SJCRH30 (cell line): Measurements from ENCODE around the gene ENGASE. TPM values are rescaled to one million over a fixed set of nuclear protein-coding genes. Genes with fewer than 3 reads are reported as not detected.

ENCODE experiments used
- DNase-seq, 2 experiments: peaks; one replicate each; pipeline ENCODE4 v3.0.0-alpha.2; 2015 to 2020
- H3K27ac ChIP-seq: fragments of 250-450 bp; sonication (Bioruptor Pico); 2 replicates; pipeline ENCODE4 v1.5.1; 2020; ENCODE audit warnings: mild to moderate bottlenecking, moderate library complexity
- H3K27me3 ChIP-seq: fragments of 250-450 bp; sonication (Bioruptor Pico); 2 replicates; pipeline ENCODE4 v1.5.1; 2020; ENCODE audit warnings: mild to moderate bottlenecking, moderate library complexity
- H3K36me3 ChIP-seq: fragments of 250-450 bp; sonication (Bioruptor Pico); 2 replicates; pipeline ENCODE4 v1.5.1; 2020; ENCODE audit warnings: mild to moderate bottlenecking, moderate library complexity
- H3K4me1 ChIP-seq: fragments of 250-450 bp; sonication (Bioruptor Pico); 2 replicates; pipeline ENCODE4 v1.5.1; 2020; ENCODE audit warnings: mild to moderate bottlenecking, moderate library complexity
- H3K4me3 ChIP-seq: fragments of 250-450 bp; sonication (Bioruptor Pico); 2 replicates; pipeline ENCODE4 v1.5.1; 2020; ENCODE audit warnings: mild to moderate bottlenecking, moderate library complexity
- H3K9me3 ChIP-seq: fragments of 250-450 bp; sonication (Bioruptor Pico); replicated peaks from 2 replicates; pipeline ENCODE4 v1.5.1; 2020; ENCODE audit warnings: mild to moderate bottlenecking, moderate library complexity
- total RNA-seq: library from RNA; depleted of rRNA; stranded (reverse); fragments of >200 nt; shearing (Covaris generic); gene quantifications from 2 replicates; pipeline ENCODE4 v1.2.3, GENCODE V29; 2014

ENGASE gene
- total RNA-seq, 1 experiment from 2014 or later, result 82.5 TPM

- Histone ChIP-seq H3K4me3 (no peak overlapping the region), H3K4me1 (peaks cover 30% of the 10 kb centered on the region; the same call in 1 of the 2 replicates), H3K27me3 (peaks cover 33% of the 10 kb centered on the region), H3K27ac (no peak overlapping the region), H3K36me3 (no peaks in the 10 kb centered on the region), H3K9me3 (no peaks in the 10 kb centered on the region)
- no peak for DNase-seq
These were observed 22.8 kb downstream of the ENGASE start for GRCh38 chr17:79097226-79098055.

GRCh38 chr17:79098282-79098867 lies 23.8 kb downstream of the ENGASE start:
- no peak overlapping the region for H3K4me3 ChIP-seq

GRCh38 chr17:79100405-79100804 lies 25.8 kb downstream of the ENGASE start:
- H3K9me3 ChIP-seq, result no peaks in the 10 kb centered on the region
- H3K4me3 ChIP-seq, result no peak overlapping the region
- H3K27me3 ChIP-seq, result peaks cover 9% of the 10 kb centered on the region
- no peak overlapping the region for H3K27ac ChIP-seq
- DNase-seq, result no peak
- peaks cover 18% of the 10 kb centered on the region; the same call in 1 of the 2 replicates for H3K4me1 ChIP-seq
- no peaks in the 10 kb centered on the region for H3K36me3 ChIP-seq

More at GRCh38 chr17:79098282-79098867, 23.8 kb downstream of the ENGASE start:
- Histone ChIP-seq H3K9me3 (no peaks in the 10 kb centered on the region), H3K27me3 (peaks cover 27% of the 10 kb centered on the region), H3K27ac (no peak overlapping the region), H3K4me1 (peaks cover 34% of the 10 kb centered on the region; the same call in 1 of the 2 replicates), H3K36me3 (no peaks in the 10 kb centered on the region)
- no peak for DNase-seq

GRCh38 chr17:79101111-79101673 lies 26.6 kb downstream of the ENGASE start:
- peak; percentile 64 to 79 for DNase-seq
- H3K4me3 ChIP-seq, result no peak overlapping the region
- H3K9me3 ChIP-seq, result no peaks in the 10 kb centered on the region
- H3K27me3 ChIP-seq, result peaks cover 2% of the 10 kb centered on the region
- no peaks in the 10 kb centered on the region for H3K36me3 ChIP-seq
- peaks cover 19% of the 10 kb centered on the region; the same call in 1 of the 2 replicates for H3K4me1 ChIP-seq
- H3K27ac ChIP-seq, result no peak overlapping the region

- Histone ChIP-seq H3K27me3 (no peaks in the 10 kb centered on the region), H3K36me3 (no peaks in the 10 kb centered on the region), H3K4me1 (peaks cover 30% of the 10 kb centered on the region), H3K27ac (no peak overlapping the region), H3K9me3 (no peaks in the 10 kb centered on the region), H3K4me3 (no peak overlapping the region)
- DNase-seq, result no peak
These were observed 27.6 kb downstream of the ENGASE start for GRCh38 chr17:79102214-79102613.

GRCh38 chr17:79104898-79105600 lies 30.4 kb downstream of the ENGASE start:
- H3K4me1 ChIP-seq, result peaks cover 45% of the 10 kb centered on the region
- no peak overlapping the region for H3K4me3 ChIP-seq
- H3K36me3 ChIP-seq, result no peaks in the 10 kb centered on the region
- H3K27ac ChIP-seq, result no peak overlapping the region
- H3K9me3 ChIP-seq, result no peaks in the 10 kb centered on the region
- H3K27me3 ChIP-seq, result no peaks in the 10 kb centered on the region
- DNase-seq, result no peak

- H3K27me3 ChIP-seq, result no peaks in the 10 kb centered on the region
- no peak for DNase-seq
- H3K4me3 ChIP-seq, result no peak overlapping the region
- peaks cover 41% of the 10 kb centered on the region for H3K4me1 ChIP-seq
- H3K27ac ChIP-seq, result no peak overlapping the region
- no peaks in the 10 kb centered on the region for H3K36me3 ChIP-seq
- H3K9me3 ChIP-seq, result no peaks in the 10 kb centered on the region
These were observed 31.3 kb downstream of the ENGASE start for GRCh38 chr17:79105937-79106336.

GRCh38 chr17:79106958-79107357 lies 32.3 kb downstream of the ENGASE start:
- no peak overlapping the region; the same call in 1 of the 2 replicates for H3K27ac ChIP-seq
- H3K27me3 ChIP-seq, result no peaks in the 10 kb centered on the region
- H3K4me1 ChIP-seq, result peaks cover 36% of the 10 kb centered on the region
- no peaks in the 10 kb centered on the region for H3K36me3 ChIP-seq
- H3K9me3 ChIP-seq, result no peaks in the 10 kb centered on the region
- H3K4me3 ChIP-seq, result no peak overlapping the region
- no peak for DNase-seq

- Histone ChIP-seq H3K9me3 (no peaks in the 10 kb centered on the region), H3K27ac (peak overlapping the region; percentile 33), H3K4me1 (peaks cover 31% of the 10 kb centered on the region), H3K36me3 (no peaks in the 10 kb centered on the region), H3K27me3 (no peaks in the 10 kb centered on the region), H3K4me3 (peak overlapping the region; percentile 37)
- peak; percentile 96 to 99 for DNase-seq
These were observed 33.0 kb downstream of the ENGASE start for GRCh38 chr17:79107499-79108231.

GRCh38 chr17:79108232-79108850 lies 33.7 kb downstream of the ENGASE start:
- no peaks in the 10 kb centered on the region for H3K27me3 ChIP-seq
- no peaks in the 10 kb centered on the region for H3K36me3 ChIP-seq
- DNase-seq, result no peak
- H3K27ac ChIP-seq, result peak overlapping the region; percentile 33
- H3K4me3 ChIP-seq, result peak overlapping the region; percentile 37
- peaks cover 29% of the 10 kb centered on the region for H3K4me1 ChIP-seq
- H3K9me3 ChIP-seq, result no peaks in the 10 kb centered on the region

GRCh38 chr17:79108870-79109269 lies 34.2 kb downstream of the ENGASE start:
- no peak for DNase-seq
- Histone ChIP-seq H3K4me1 (peaks cover 30% of the 10 kb centered on the region), H3K27me3 (no peaks in the 10 kb centered on the region), H3K9me3 (no peaks in the 10 kb centered on the region), H3K4me3 (no peak overlapping the region; the same call in 1 of the 2 replicates), H3K27ac (no peak overlapping the region), H3K36me3 (no peaks in the 10 kb centered on the region)

- H3K27me3 ChIP-seq, result no peaks in the 10 kb centered on the region
- peaks cover 37% of the 10 kb centered on the region for H3K4me1 ChIP-seq
- no peaks in the 10 kb centered on the region for H3K9me3 ChIP-seq
- no peak overlapping the region for H3K27ac ChIP-seq
- DNase-seq, result no peak
- H3K36me3 ChIP-seq, result no peaks in the 10 kb centered on the region
- no peak overlapping the region for H3K4me3 ChIP-seq
These were observed 35.0 kb downstream of the ENGASE start for GRCh38 chr17:79109584-79109983.

- no peak overlapping the region for H3K4me3 ChIP-seq
- no peaks in the 10 kb centered on the region for H3K36me3 ChIP-seq
- peaks cover 5% of the 10 kb centered on the region for H3K27me3 ChIP-seq
- no peaks in the 10 kb centered on the region for H3K9me3 ChIP-seq
- no peak overlapping the region for H3K27ac ChIP-seq
- no peak for DNase-seq
- H3K4me1 ChIP-seq, result peaks cover 43% of the 10 kb centered on the region
These were observed 36.5 kb downstream of the ENGASE start for GRCh38 chr17:79111097-79111496.

GRCh38 chr17:79112471-79112870 lies 37.8 kb downstream of the ENGASE start:
- peaks cover 18% of the 10 kb centered on the region for H3K27me3 ChIP-seq

More at GRCh38 chr17:79112471-79112870, 37.8 kb downstream of the ENGASE start:
- H3K9me3 ChIP-seq, result no peaks in the 10 kb centered on the region
- DNase-seq, result no peak
- peaks cover 29% of the 10 kb centered on the region for H3K4me1 ChIP-seq
- H3K27ac ChIP-seq, result no peak overlapping the region
- no peak overlapping the region for H3K4me3 ChIP-seq
- no peaks in the 10 kb centered on the region for H3K36me3 ChIP-seq
